ENCODE results near the gene WFDC13. TPM values are rescaled to one million over a fixed set of nuclear protein-coding genes. Genes with fewer than 3 reads are reported as not detected.

Gene WFDC13
- total and polyA plus RNA-seq, 9 donors, result not detected

DNA sequence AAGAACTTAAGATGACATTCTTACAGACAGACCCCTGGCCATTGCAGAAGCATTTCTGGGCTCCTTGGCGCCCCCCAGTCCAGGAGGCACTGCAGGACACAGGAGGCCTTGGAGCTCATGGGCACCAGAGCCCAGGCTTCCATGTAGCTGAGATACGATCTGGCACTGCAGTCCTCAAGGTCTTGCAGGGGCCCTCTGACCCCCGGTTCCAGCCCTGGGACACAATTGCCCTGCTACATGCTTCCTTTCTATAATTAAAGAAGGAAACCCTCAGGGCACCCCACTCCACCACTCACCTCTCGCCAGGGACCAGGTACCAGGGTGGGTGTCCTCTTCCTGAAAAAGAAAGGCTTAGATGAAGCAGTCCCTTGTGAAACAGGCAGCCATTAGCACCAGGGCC, 56.3 kb downstream of the WFDC13 start:
- H3K27ac ChIP-seq, result no peak overlapping the region
- no peak overlapping the region for H3K4me3 ChIP-seq
- no peaks in the 10 kb centered on the region for H3K27me3 ChIP-seq
- no peaks in the 10 kb centered on the region for H3K36me3 ChIP-seq
- H3K4me1 ChIP-seq (ENCODE audit: insufficient read depth), result no peaks in the 10 kb centered on the region
- TF ChIP-seq CTCF (IDR thresholded peaks at IDR 0.05), result no peak
- 73 to 86% (median 84%) methylated on average over 4 of the region's 4 CpGs for WGBS, 3 donors
- intact Hi-C loops (cut with DNase I), result no loop called here
- peaks cover 0 to 5% of the 10 kb centered on the region in 2 donors for H3K9me3 ChIP-seq
- DNase-seq, result no peak

Small RNAs within 50 kb of the gene (microRNA-seq; reads per million reads assigned to microRNA genes)
- gene MIR3617, result 0.54 to 1.5 (median 0.63) reads per million in 3 donors

Small RNAs within 50 kb of the gene (small RNA-seq; reads per million reads assigned to genes)
- not detected for gene MIR3617
- not detected for gene SPINT5P

Other genes with a start within 250 kb of the WFDC13 start
- 100 to 1,000 TPM in 1 of 7 donors, 10 to 100 TPM in 4, 1 to 10 TPM in 2; 1.2 to 246 (median 18.9) TPM for gene WFDC2, start 232.3 kb upstream of the WFDC13 start, total RNA-seq
- gene WFDC2, start 232.3 kb upstream of the WFDC13 start, polyA plus RNA-seq, result 1 to 10 TPM; 2.9 to 9.6 TPM
- gene SPINT3, start 186.4 kb upstream of the WFDC13 start, total RNA-seq, result not detected
- gene SPINT3, start 186.4 kb upstream of the WFDC13 start, polyA plus RNA-seq, result not detected
- not detected for gene WFDC6, start 162.6 kb upstream of the WFDC13 start, total RNA-seq
- not detected for gene WFDC6, start 162.6 kb upstream of the WFDC13 start, polyA plus RNA-seq
- 1 to 10 TPM in 1 of 7 donors, under 1 TPM in 1, not detected in 5; 0.30 to 1.1 TPM for gene EPPIN, start 154.6 kb upstream of the WFDC13 start, total RNA-seq
- under 1 TPM; 0.21 to 0.38 TPM for gene EPPIN, start 154.6 kb upstream of the WFDC13 start, polyA plus RNA-seq
- gene WFDC8, start 122.8 kb upstream of the WFDC13 start, total RNA-seq, result under 1 TPM in 1 of 7 donors, not detected in 6; 0.23 TPM
- not detected for gene WFDC8, start 122.8 kb upstream of the WFDC13 start, polyA plus RNA-seq
- gene WFDC10A, start 72.3 kb upstream of the WFDC13 start, total RNA-seq, result not detected
- gene WFDC10A, start 72.3 kb upstream of the WFDC13 start, polyA plus RNA-seq, result not detected
- not detected for gene WFDC9, start 70.8 kb upstream of the WFDC13 start, total RNA-seq
- not detected for gene WFDC9, start 70.8 kb upstream of the WFDC13 start, polyA plus RNA-seq
- not detected for gene WFDC11, start 31.8 kb upstream of the WFDC13 start, total RNA-seq
- gene WFDC11, start 31.8 kb upstream of the WFDC13 start, polyA plus RNA-seq, result not detected
- not detected for gene WFDC10B, start 3.0 kb downstream of the WFDC13 start, total RNA-seq
- under 1 TPM in 1 of 2 donors, not detected in 1; 0.37 TPM for gene WFDC10B, start 3.0 kb downstream of the WFDC13 start, polyA plus RNA-seq
- gene SPINT4, start 20.3 kb downstream of the WFDC13 start, total RNA-seq, result not detected
- gene SPINT4, start 20.3 kb downstream of the WFDC13 start, polyA plus RNA-seq, result not detected
- gene WFDC3, start 89.8 kb downstream of the WFDC13 start, total RNA-seq, result 1 to 10 TPM in 4 of 7 donors, under 1 TPM in 2, not detected in 1; 0.42 to 3.0 (median 1.1) TPM
- 1 to 10 TPM; 1.5 to 2.0 TPM for gene WFDC3, start 89.8 kb downstream of the WFDC13 start, polyA plus RNA-seq
- 10 to 100 TPM; 20.6 to 31.8 (median 28.1) TPM for gene DNTTIP1, start 89.9 kb downstream of the WFDC13 start, total RNA-seq
- 10 to 100 TPM; 29.1 to 36.1 TPM for gene DNTTIP1, start 89.9 kb downstream of the WFDC13 start, polyA plus RNA-seq
- gene UBE2C, start 110.6 kb downstream of the WFDC13 start, total RNA-seq, result 1 to 10 TPM in 2 of 7 donors, under 1 TPM in 2, not detected in 3; 0.69 to 1.9 (median 1.0) TPM
- 1 to 10 TPM; 2.6 to 5.6 TPM for gene UBE2C, start 110.6 kb downstream of the WFDC13 start, polyA plus RNA-seq
- gene TNNC2, start 125.3 kb downstream of the WFDC13 start, total RNA-seq, result 1 to 10 TPM in 6 of 7 donors, not detected in 1; 1.9 to 3.7 (median 3.4) TPM
- gene TNNC2, start 125.3 kb downstream of the WFDC13 start, polyA plus RNA-seq, result 1 to 10 TPM; 1.5 to 3.6 TPM
- 10 to 100 TPM; 46.1 to 90.1 (median 71.0) TPM for gene SNX21, start 131.8 kb downstream of the WFDC13 start, total RNA-seq
- gene SNX21, start 131.8 kb downstream of the WFDC13 start, polyA plus RNA-seq, result 10 to 100 TPM; 18.2 to 41.1 TPM
- gene ACOT8, start 155.4 kb downstream of the WFDC13 start, total RNA-seq, result 10 to 100 TPM; 18.4 to 26.7 (median 19.6) TPM
- gene ACOT8, start 155.4 kb downstream of the WFDC13 start, polyA plus RNA-seq, result 10 to 100 TPM; 13.5 to 21.9 TPM
- gene ZSWIM3, start 155.6 kb downstream of the WFDC13 start, total RNA-seq, result 1 to 10 TPM; 1.8 to 7.5 (median 4.7) TPM
- gene ZSWIM3, start 155.6 kb downstream of the WFDC13 start, polyA plus RNA-seq, result 1 to 10 TPM; 2.4 to 6.0 TPM
- gene ZSWIM1, start 179.2 kb downstream of the WFDC13 start, total RNA-seq, result 10 to 100 TPM in 5 of 7 donors, 1 to 10 TPM in 2; 4.8 to 15.2 (median 11.8) TPM
- 10 to 100 TPM in 1 of 2 donors, 1 to 10 TPM in 1; 4.9 to 11.5 TPM for gene ZSWIM1, start 179.2 kb downstream of the WFDC13 start, polyA plus RNA-seq
- gene SPATA25, start 185.6 kb downstream of the WFDC13 start, total RNA-seq, result 1 to 10 TPM; 4.2 to 7.5 (median 5.6) TPM
- 1 to 10 TPM in 1 of 2 donors, not detected in 1; 7.1 TPM for gene SPATA25, start 185.6 kb downstream of the WFDC13 start, polyA plus RNA-seq
- gene NEURL2, start 189.2 kb downstream of the WFDC13 start, total RNA-seq, result 10 to 100 TPM; 10.1 to 28.7 (median 12.5) TPM
- 10 to 100 TPM in 1 of 2 donors, 1 to 10 TPM in 1; 1.5 to 11.8 TPM for gene NEURL2, start 189.2 kb downstream of the WFDC13 start, polyA plus RNA-seq
- 100 to 1,000 TPM in 4 of 7 donors, 10 to 100 TPM in 3; 45.0 to 156 (median 110) TPM for gene CTSA, start 189.3 kb downstream of the WFDC13 start, total RNA-seq
- gene CTSA, start 189.3 kb downstream of the WFDC13 start, polyA plus RNA-seq, result 100 to 1,000 TPM in 1 of 2 donors, 10 to 100 TPM in 1; 81.6 to 210 TPM
- 100 to 1,000 TPM in 4 of 7 donors, 10 to 100 TPM in 3; 83.5 to 266 (median 138) TPM for gene PLTP, start 210.1 kb downstream of the WFDC13 start, total RNA-seq
- 100 to 1,000 TPM in 1 of 2 donors, 10 to 100 TPM in 1; 85.7 to 188 TPM for gene PLTP, start 210.1 kb downstream of the WFDC13 start, polyA plus RNA-seq
- gene PCIF1, start 232.6 kb downstream of the WFDC13 start, total RNA-seq, result 10 to 100 TPM; 34.5 to 73.7 (median 59.8) TPM
- gene PCIF1, start 232.6 kb downstream of the WFDC13 start, polyA plus RNA-seq, result 10 to 100 TPM; 14.6 to 48.2 TPM